Activated naive CD8-positive, alpha-beta T cell (primary cell): ENCODE results near the gene PASD1.
"Not testable (repeated sequence)": the region's sequence is repeated elsewhere in the genome, so short reads cannot be mapped to it uniquely, and the experiment has no call there.

Experiments
- H3K27ac Mint-ChIP-seq: one replicate; pipeline ENCODE4 v1.8.0; 2021; ENCODE audit warnings: mixed read lengths
- H3K27me3 Mint-ChIP-seq: one replicate; pipeline ENCODE4 v1.8.0; 2021; ENCODE audit warnings: mixed read lengths
- H3K36me3 Mint-ChIP-seq: one replicate; pipeline ENCODE4 v1.8.0; 2021; ENCODE audit warnings: mixed read lengths
- H3K4me1 Mint-ChIP-seq: one replicate; pipeline ENCODE4 v1.8.0; 2021; ENCODE audit warnings: low read depth, mixed read lengths
- H3K4me3 Mint-ChIP-seq: one replicate; pipeline ENCODE4 v1.8.0; 2021; ENCODE audit warnings: mild to moderate bottlenecking, mixed read lengths
- H3K9me3 Mint-ChIP-seq: one replicate; pipeline ENCODE4 v1.8.0; 2021; ENCODE audit warnings: low read depth, mixed read lengths

The PASD1 gene

DNA sequence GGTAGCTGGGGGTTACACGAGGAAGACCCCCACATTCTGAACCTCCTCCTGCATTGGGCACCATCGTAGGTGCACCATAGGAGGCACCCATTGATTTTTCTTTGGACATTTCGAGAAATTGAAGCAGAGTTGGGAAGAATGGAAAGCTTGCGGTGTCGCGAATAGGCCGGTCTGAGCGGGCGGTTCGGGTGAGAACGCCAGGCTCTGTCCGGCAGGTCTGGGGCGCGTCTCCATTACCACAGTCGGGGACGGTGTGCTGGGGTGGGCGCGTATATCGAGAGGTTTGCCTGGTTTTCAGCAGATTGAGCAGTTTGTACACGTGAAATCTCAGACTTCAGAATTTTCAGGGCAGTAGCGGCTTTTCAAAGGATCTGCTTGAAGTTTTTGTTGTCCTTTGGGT lies 560 bp downstream of the PASD1 start:
- H3K27ac Mint-ChIP-seq, result no peak overlapping the region
- H3K36me3 Mint-ChIP-seq, result no peaks in the 10 kb centered on the region
- H3K4me3 Mint-ChIP-seq, result no peak overlapping the region
- H3K27me3 Mint-ChIP-seq, result no peaks in the 10 kb centered on the region
- no peaks in the 10 kb centered on the region for H3K9me3 Mint-ChIP-seq
- H3K4me1 Mint-ChIP-seq, result no peaks in the 10 kb centered on the region

DNA sequence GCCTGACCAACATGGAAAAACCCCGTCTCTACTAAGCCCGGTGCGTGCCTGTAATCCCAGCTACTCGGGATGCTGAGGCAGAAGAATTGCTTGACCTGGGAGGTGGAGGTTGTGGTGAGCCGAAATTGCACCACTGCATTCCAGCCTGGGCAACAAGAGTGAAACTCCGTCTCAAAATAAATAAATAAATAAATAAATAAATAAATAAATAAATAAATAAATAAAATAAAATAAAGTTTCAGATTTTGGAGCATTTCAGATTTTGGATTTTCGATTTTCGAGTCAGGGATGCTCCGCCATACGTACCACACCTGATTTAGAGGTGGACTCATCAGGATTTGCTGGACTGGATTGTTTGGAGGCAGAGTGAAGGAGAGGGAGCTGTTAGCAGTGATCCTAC lies 3.4 kb downstream of the PASD1 start:
- H3K27me3 Mint-ChIP-seq, H3K9me3 Mint-ChIP-seq, H3K27ac Mint-ChIP-seq, H3K4me1 Mint-ChIP-seq, H3K36me3 Mint-ChIP-seq, H3K4me3 Mint-ChIP-seq: not testable (repeated sequence)

DNA sequence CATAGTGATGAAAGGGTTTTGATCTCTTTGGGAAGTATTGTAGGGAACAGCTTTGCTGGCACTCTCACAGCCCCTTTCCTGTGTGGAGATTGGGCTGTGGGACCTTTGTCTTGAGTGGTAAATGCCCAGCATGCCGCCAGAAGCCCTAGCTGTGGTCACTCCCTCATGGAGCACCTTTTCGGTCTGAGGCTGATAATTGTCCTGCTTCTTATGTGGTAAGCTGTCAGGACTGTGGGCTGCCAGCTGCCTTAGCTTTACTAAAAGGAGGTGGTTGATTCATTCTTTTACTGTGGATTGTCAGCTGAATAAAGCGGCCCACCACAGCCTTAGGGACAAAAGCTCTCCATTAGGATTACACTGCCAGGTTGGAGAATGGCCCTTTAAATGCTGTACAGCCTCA lies 7.1 kb downstream of the PASD1 start:
- H3K27ac Mint-ChIP-seq, result no peak overlapping the region

DNA sequence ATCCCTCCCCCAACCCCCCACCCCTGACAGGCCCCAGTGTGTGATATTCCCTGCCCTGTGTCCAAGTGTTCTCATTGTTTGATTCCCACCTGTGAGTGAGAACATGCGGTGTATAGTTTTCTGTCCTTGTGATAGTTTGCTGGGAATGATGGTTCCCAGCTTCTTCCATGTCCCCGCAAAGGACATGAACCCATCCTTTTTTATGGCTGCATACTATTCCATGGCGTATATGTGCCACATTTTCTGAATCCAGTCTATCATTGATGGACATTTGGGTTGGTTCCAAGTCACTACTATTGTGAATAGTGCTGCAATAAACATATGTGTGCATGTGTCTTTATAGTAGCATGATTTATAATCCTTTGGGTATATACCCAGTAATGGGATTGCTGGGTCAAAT lies 29.9 kb downstream of the PASD1 start:
- H3K4me3 Mint-ChIP-seq, H3K27ac Mint-ChIP-seq, H3K4me1 Mint-ChIP-seq, H3K27me3 Mint-ChIP-seq, H3K9me3 Mint-ChIP-seq, H3K36me3 Mint-ChIP-seq: not testable (repeated sequence)

More for the DNA sequence above, 7.1 kb downstream of the PASD1 start:
- Mint-ChIP-seq H3K4me1 (no peaks in the 10 kb centered on the region), H3K9me3 (no peaks in the 10 kb centered on the region), H3K4me3 (no peak overlapping the region), H3K36me3 (no peaks in the 10 kb centered on the region), H3K27me3 (peaks cover 3% of the 10 kb centered on the region)

DNA sequence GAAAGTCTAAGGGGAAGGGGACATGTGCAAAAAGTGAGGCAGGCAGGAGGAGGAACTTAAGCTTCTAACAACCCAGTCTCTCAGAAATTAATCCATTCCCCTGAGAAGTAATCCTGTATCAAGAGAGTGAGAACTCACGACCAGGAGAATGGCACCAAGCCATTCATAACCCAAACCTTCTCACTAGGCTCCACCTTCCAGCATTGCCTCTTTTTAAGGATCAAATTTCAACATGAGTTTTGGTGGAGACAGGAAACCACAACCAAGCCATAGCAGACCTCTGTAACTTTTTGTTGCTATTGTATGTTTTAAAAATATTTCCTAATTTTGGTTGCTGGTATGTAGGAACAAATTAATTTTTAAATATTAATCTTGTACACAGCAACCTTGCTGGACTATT lies 32.8 kb downstream of the PASD1 start:
- no peaks in the 10 kb centered on the region for H3K9me3 Mint-ChIP-seq
- H3K4me1 Mint-ChIP-seq, result no peaks in the 10 kb centered on the region
- no peaks in the 10 kb centered on the region for H3K36me3 Mint-ChIP-seq
- H3K27ac Mint-ChIP-seq, result no peak overlapping the region
- no peak overlapping the region for H3K4me3 Mint-ChIP-seq
- H3K27me3 Mint-ChIP-seq, result peaks cover 1% of the 10 kb centered on the region

DNA sequence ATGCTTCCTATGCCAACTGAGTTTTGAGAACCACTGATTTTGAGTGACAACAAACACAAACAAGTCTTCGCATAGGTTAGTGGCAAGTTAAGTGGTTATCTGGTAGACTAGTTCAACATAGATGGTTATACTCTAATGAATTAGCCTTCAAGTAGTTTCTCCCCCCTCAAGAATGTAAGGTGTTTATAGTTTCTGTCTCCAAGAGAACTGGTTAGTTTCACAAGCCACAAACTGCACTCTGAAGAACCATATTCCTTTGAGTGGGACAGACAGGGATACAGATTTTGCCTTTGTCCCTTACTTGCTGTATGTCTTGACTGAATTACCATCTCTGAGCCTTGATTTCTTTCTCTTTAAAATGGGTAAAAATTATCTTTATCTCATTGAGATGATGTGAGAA lies 41.5 kb downstream of the PASD1 start:
- Mint-ChIP-seq H3K36me3 (no peaks in the 10 kb centered on the region), H3K27ac (no peak overlapping the region), H3K4me1 (no peaks in the 10 kb centered on the region), H3K9me3 (no peaks in the 10 kb centered on the region), H3K4me3 (no peak overlapping the region), H3K27me3 (no peaks in the 10 kb centered on the region)

DNA sequence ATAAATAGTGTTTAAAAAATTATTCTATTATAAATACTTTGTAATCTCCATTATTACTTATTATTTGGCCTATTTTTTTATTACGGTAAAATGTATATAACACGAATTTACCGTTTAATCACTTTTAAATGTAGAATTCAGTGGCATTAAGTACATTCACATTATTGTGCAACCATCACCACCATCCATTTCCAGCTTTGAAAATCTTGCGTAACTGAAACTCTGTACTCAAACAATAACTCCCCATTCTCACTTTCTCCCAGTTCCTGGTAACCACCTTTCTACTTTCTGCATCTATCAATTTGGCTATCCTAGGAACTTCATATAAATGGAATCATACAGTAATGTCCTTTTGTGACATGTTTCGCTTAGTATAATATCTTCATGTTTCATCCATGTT lies 45.7 kb downstream of the PASD1 start:
- Mint-ChIP-seq H3K27ac (no peak overlapping the region), H3K4me3 (no peak overlapping the region), H3K4me1 (no peaks in the 10 kb centered on the region), H3K36me3 (no peaks in the 10 kb centered on the region), H3K9me3 (no peaks in the 10 kb centered on the region), H3K27me3 (no peaks in the 10 kb centered on the region)

DNA sequence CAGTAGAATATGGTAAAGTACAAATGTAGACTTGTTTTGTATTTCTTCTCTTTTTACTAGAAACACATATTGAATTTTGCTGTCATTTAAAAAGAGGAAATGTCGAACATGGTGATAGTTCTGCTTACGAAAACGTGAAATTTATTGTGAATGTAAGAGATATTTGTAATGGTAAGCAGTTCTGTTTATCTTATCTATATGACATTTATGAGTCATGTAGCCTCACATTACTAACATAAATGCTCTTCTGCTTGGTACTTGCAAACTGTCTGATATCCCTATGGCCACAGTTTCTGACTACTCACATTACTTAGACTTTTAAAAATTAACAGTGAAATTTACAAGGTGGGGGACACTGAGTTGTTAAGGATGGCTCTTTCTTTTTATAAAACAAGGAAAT lies 57.9 kb downstream of the PASD1 start:
- no peak overlapping the region for H3K4me3 Mint-ChIP-seq
- H3K36me3 Mint-ChIP-seq, result no peaks in the 10 kb centered on the region
- H3K27ac Mint-ChIP-seq, result no peak overlapping the region
- no peaks in the 10 kb centered on the region for H3K4me1 Mint-ChIP-seq
- H3K27me3 Mint-ChIP-seq, result no peaks in the 10 kb centered on the region
- H3K9me3 Mint-ChIP-seq, result no peaks in the 10 kb centered on the region

DNA sequence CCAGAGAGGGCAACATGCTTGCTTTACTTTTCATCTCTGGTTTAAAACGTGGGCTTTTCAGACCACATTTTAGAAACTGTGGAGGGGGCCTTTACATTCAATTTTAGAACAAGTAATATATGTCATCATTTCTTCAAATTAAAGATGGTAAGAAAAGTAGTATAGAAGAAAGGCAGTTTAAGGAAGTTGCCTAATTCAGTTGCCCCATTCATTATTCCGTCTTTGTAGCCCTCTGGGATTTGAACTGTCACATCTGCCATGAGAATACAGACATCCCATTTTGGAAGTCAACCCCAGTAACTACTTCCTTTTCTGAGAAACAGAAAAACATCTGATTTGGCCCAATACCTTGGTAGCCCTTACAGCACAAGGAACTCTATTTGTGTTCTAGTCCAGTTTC lies 61.2 kb downstream of the PASD1 start:
- no peaks in the 10 kb centered on the region for H3K9me3 Mint-ChIP-seq
- no peaks in the 10 kb centered on the region for H3K36me3 Mint-ChIP-seq
- no peaks in the 10 kb centered on the region for H3K27me3 Mint-ChIP-seq
- no peak overlapping the region for H3K4me3 Mint-ChIP-seq
- H3K27ac Mint-ChIP-seq, result no peak overlapping the region
- no peaks in the 10 kb centered on the region for H3K4me1 Mint-ChIP-seq

DNA sequence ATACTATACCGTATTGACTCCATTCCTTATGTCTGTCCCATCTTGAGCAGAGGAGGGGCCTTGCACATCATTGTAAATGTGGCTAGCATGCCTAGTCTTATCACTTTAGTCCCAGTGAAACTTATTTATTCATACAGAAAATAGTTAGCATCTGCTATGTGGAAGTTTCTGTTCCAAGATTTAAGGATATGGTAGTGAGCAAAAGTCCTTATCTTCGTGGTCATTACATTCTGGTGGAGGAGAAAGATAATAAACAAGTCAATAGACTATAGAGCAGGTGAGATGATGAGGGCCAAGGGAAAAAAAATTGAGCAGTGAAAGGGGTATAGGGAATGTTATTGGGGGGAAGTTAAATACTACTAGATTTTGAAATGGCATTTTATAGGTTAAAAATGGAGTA lies 68.3 kb downstream of the PASD1 start:
- H3K27ac Mint-ChIP-seq, result no peak overlapping the region
- H3K4me1 Mint-ChIP-seq, result no peaks in the 10 kb centered on the region

DNA sequence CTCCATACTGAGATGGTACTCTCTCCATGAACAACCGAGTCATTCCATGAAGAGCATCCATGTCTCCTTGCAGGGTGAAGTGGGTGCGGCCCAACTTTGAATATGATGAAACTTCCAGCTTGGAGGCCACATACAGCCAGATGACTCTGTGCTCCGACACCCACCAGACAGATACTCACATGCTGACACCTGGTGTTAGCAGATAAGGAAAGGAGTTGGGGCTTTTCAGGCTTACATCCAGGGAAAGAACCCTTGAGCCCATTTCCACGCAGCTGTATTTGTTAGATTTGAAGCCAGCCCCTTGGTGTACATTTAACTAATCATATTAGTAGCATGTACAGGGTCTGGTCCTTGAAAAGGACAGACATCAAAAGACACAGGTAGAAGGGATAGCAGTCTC lies 69.7 kb downstream of the PASD1 start:
- Mint-ChIP-seq H3K4me1 (no peaks in the 10 kb centered on the region), H3K9me3 (no peaks in the 10 kb centered on the region), H3K27me3 (peaks cover 2% of the 10 kb centered on the region)

More for the DNA sequence above, 68.3 kb downstream of the PASD1 start:
- Mint-ChIP-seq H3K9me3 (no peaks in the 10 kb centered on the region), H3K36me3 (no peaks in the 10 kb centered on the region), H3K27me3 (peaks cover 2% of the 10 kb centered on the region), H3K4me3 (no peak overlapping the region)

DNA sequence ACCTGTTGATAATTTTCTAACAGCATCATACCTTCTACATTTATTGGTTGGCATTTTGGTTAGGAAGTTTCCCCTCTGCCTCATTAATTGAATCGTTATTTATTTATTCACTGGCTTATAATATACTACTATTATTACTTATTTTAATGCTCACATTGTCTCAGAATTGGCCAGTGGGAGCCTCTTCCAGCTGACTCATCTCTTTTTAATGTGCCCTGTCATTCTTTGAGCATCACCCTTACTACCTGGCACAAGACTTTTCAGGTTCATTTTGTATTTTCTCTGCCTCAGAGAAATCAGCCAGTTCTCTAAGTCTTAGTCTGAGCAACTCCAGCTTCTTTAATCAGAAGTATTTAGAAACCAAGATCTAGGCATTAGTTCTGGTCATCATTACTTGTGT lies 71.5 kb downstream of the PASD1 start:
- H3K36me3 Mint-ChIP-seq, result no peaks in the 10 kb centered on the region
- no peak overlapping the region for H3K27ac Mint-ChIP-seq
- H3K4me3 Mint-ChIP-seq, result no peak overlapping the region
- peaks cover 4% of the 10 kb centered on the region for H3K27me3 Mint-ChIP-seq
- H3K9me3 Mint-ChIP-seq, result no peaks in the 10 kb centered on the region
- no peaks in the 10 kb centered on the region for H3K4me1 Mint-ChIP-seq

More for the DNA sequence above, 69.7 kb downstream of the PASD1 start:
- no peaks in the 10 kb centered on the region for H3K36me3 Mint-ChIP-seq
- no peak overlapping the region for H3K4me3 Mint-ChIP-seq
- no peak overlapping the region for H3K27ac Mint-ChIP-seq

DNA sequence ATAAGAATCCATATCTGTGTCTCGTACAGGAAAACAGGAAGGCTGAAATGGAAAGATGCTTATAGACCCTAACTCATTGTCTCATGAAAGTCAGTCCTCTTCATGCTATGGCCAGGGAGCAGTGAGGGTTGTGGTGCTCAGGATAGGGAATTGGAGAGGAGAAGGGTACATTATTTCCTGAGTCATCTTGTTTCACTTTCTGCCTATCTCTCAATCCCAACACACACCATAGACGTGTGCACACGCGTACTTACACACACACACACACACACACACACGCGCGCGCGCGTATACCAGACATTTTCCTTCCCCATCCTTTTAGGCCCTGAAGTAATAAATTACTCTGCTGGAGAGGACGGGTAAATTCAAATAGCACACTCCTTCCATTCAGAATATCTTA lies 78.1 kb downstream of the PASD1 start:
- H3K4me1 Mint-ChIP-seq, result no peaks in the 10 kb centered on the region
- H3K27me3 Mint-ChIP-seq, result peaks cover 2% of the 10 kb centered on the region
- H3K9me3 Mint-ChIP-seq, result no peaks in the 10 kb centered on the region
- no peak overlapping the region for H3K4me3 Mint-ChIP-seq
- no peak overlapping the region for H3K27ac Mint-ChIP-seq
- H3K36me3 Mint-ChIP-seq, result no peaks in the 10 kb centered on the region

DNA sequence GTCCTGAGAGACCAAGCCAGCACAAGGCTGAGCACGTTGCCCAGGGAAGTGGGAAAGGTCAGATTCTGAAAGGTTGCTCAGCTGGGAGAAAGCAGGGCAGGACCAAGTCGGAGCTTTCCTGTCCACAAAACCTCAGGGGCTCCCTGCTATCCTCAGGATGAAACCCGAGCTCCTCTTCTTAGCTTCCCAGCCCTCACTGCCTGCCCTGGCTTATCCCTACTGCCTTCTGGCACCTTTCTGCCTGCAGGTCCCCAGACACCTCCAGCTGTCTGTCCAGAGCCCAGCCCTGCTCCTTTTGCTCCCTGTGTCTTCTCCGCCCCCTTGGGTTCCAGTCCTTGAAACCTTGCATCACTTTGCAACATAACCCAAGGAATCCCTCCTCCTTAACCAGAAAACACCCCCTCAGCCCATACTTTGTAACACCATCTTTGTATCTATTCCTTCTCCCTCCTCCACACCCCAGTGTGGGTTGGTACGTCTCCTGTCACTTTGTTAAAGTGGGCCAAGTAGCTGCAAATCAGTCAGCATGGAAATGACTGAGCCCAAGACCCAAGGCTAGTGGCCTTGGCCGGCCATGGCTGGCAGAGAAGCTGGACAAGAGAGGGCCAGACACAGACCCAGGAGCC lies 111.8 kb downstream of the PASD1 start:
- Mint-ChIP-seq H3K4me3 (no peak overlapping the region), H3K27me3 (peaks cover 2% of the 10 kb centered on the region), H3K36me3 (no peaks in the 10 kb centered on the region), H3K27ac (no peak overlapping the region), H3K9me3 (no peaks in the 10 kb centered on the region), H3K4me1 (no peaks in the 10 kb centered on the region)

DNA sequence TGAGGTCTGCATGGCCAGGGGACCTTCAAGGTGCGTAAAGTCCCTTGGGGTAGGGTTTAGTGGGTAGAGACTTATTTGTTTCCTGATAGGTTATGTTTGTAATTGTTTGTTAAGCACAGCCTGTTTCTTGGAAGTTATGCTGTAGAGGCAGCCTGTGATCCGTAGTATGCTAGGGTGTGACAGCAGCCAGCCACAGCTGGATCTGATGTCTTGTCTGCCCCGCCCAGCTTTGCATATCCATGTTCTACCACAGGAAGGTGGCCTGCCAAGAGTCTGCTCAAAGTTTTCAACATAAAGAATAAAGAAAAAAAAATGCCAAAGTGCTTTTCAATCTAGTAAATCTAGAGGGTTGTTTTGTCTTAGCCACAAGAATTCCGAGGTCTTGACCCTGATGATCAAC lies 112.7 kb downstream of the PASD1 start:
- Mint-ChIP-seq H3K9me3 (no peaks in the 10 kb centered on the region), H3K4me3 (no peak overlapping the region), H3K27ac (no peak overlapping the region), H3K36me3 (no peaks in the 10 kb centered on the region), H3K27me3 (peaks cover 2% of the 10 kb centered on the region), H3K4me1 (no peaks in the 10 kb centered on the region)

DNA sequence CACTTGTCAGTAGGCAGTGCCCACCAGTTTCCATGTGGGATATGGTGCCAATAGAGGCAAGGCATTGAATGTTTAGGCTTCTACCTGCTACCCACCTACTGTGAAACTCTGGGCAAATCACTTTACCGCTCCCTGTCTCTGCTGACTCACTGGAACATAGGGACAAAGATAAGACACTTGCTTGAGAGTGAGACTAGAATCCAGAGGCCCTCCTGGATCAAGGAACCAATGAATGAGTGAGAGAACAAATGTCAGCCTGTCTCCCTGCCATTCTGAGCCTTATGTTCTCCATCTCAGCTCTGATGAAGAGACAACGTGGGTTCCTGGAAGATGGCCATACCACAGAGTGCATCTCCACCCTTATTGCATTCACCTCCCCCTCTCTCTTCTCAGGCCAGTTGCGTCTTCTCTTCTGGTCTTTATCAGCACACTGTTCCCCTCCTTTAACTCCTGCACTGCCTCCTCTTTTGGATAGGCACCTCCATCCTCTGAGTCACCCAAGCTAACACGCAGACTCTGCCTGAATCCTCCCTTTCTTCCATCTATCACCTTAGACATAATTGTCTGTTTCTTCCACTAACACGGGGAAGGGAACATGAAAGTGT lies 116.4 kb downstream of the PASD1 start:
- no peaks in the 10 kb centered on the region for H3K9me3 Mint-ChIP-seq
- no peaks in the 10 kb centered on the region for H3K36me3 Mint-ChIP-seq
- H3K4me3 Mint-ChIP-seq, result no peak overlapping the region
- peaks cover 2% of the 10 kb centered on the region for H3K27me3 Mint-ChIP-seq
- H3K4me1 Mint-ChIP-seq, result no peaks in the 10 kb centered on the region
- no peak overlapping the region for H3K27ac Mint-ChIP-seq
